Esophagus squamous epithelium (tissue), 5 donors: ENCODE measurements around the gene CLCF1. TPM values are rescaled to one million over a fixed set of nuclear protein-coding genes. Genes with fewer than 3 reads are reported as not detected.
A peak's percentile ranks its signal among the peaks of the same experiment; 100 is the strongest.

ENCODE experiments used
- DNase-seq: peaks from one replicate; lab custom pipeline; 2025; lab: John Stamatoyannopoulos, UW
- H3K27ac ChIP-seq, 4 donors: fragments of 200-600 bp; sonication (generic); one replicate each; pipeline ENCODE4 v1.5.1; 2016 to 2019; ENCODE audit warnings: mild to moderate bottlenecking in 1 of 4
- H3K27me3 ChIP-seq, 4 donors: fragments of 200-600 bp; sonication (generic); 1 replicate in 3 of 4; 2 replicates in 1 of 4; pipeline versions ENCODE4 v1.5.1 to v1.6.0; 2017 to 2021; ENCODE audit warnings: antibody characterized with exemption in 1 of 4
- H3K36me3 ChIP-seq, 3 donors: fragments of 200-600 bp; sonication (generic); one replicate each; pipeline ENCODE4 v1.5.1; 2016 to 2019
- H3K4me1 ChIP-seq, 3 donors: fragments of 200-600 bp; sonication (generic); one replicate each; pipeline ENCODE4 v1.5.1; 2017 to 2019
- H3K4me3 ChIP-seq, 4 donors: fragments of 200-600 bp; sonication (generic); 1 replicate in 3 of 4; 2 replicates in 1 of 4; pipeline ENCODE4 v1.5.1; 2016 to 2019; ENCODE audit warnings: mild to moderate bottlenecking in 2 of 4, moderate library complexity in 1 of 4
- H3K9me3 ChIP-seq, 3 donors: fragments of 200-600 bp; sonication (generic); one replicate each; pipeline ENCODE4 v1.5.1; 2016 to 2019
- CTCF ChIP-seq, 6 experiments: fragments of 450-650 bp in 4 of 6; fragments of 200-600 bp in 2 of 6; sonication (generic) in 2 of 6; IDR thresholded peaks; one replicate each; pipeline ENCODE4 v1.5.1; 2016 to 2019; ENCODE audit warnings: antibody characterized with exemption in 6 of 6, mild to moderate bottlenecking in 4 of 6, moderate library complexity in 4 of 6
- POLR2A ChIP-seq, 4 donors: fragments of 450-650 bp; IDR thresholded peaks; one replicate each; pipeline ENCODE4 v1.6.1; 2017; ENCODE audit warnings: antibody characterized with exemption in 4 of 4, mild to moderate bottlenecking in 4 of 4, moderate library complexity in 3 of 4
- WGBS, 2 donors: methylation state at CpG; one replicate each; pipeline ENCODE4 v1.1.5; 2018; 5-methylcytosine and 5-hydroxymethylcytosine counted together
- intact Hi-C: fragments of 100-400 bp; cut with DNase I; formaldehyde crosslinking; loops from one replicate; pipeline ENCODE4 v1.15.0; 2022
- total RNA-seq, 4 donors: library from RNA; depleted of rRNA; stranded (reverse); fragments of >200 nt; gene quantifications; one replicate each; pipeline ENCODE4 v1.1.0, GENCODE V29; 2016
- donor health status: DM: yes; HTN: yes; CAD: no.

Gene CLCF1
- total RNA-seq, 4 donors from 2014 or later, result 2.3 to 6.8 (median 2.7) TPM

GRCh38 chr11:67416416-67417335, 43.3 kb upstream of the CLCF1 start:
- intact Hi-C loops, result no loop called here
- H3K36me3 ChIP-seq, result no peaks in the 10 kb centered on the region
- WGBS, 2 donors, result 35 to 43% methylated on average over 4 to 5 of the region's 21 CpGs
- peaks cover 0 to 21% (median 0%) of the 10 kb centered on the region in 4 donors for H3K27me3 ChIP-seq
- no peaks in the 10 kb centered on the region for H3K9me3 ChIP-seq
- no peak overlapping the region for H3K4me3 ChIP-seq
- DNase-seq, result no peak
- peaks cover 42 to 73% (median 52%) of the 10 kb centered on the region in 3 donors for H3K4me1 ChIP-seq
- no peak for TF ChIP-seq POLR2A (IDR thresholded peaks at IDR 0.05)
- no peak for TF ChIP-seq CTCF (IDR thresholded peaks at IDR 0.05)
- peak overlapping the region; percentile 31 to 78 (median 60) for H3K27ac ChIP-seq

DNA sequence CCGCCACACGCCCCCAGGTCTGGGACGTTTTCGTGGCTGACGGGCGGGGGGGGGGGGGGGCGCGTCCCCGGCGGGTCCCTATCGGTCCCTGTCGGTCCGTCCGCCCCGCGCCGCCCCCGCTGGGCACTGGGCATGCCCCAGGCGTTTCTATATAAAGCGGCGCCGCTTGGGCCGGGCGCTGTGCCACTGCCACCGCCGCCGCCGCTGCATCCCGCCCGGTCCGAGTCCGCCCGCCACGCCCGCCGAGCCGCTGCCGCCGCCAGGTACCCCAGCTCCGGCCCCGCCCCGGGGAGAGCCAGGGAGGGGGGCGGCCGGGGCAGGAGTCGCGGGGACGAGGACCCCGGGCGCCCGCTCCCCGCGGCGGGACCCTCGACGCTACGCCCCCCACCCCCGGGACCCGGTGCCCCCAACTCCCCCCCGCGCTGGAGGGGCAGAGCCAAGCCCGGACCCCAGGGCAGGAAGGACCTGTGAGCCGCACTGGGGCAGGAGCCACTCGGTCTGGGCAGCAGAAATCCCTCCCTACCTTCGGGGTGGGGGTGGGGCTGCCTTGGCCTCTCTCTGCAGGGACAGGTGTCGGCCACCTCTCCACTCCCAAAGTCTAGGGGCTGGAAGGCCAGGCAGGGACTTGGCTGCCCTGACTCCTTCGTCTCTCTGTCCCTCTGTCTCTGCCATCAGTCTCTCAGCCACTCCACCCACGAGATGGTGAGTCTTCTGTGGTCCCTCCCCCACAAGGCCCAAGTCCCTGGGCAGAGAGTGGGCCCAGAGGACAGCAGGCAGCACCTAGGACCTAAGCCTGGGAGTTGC, 42.3 kb upstream of the CLCF1 start, which contains the start of gene CARNS1:
Gene CARNS1, plus strand, starts transcription at position 178 of the 804 bp plus-strand sequence. Its CDS starts 522 bp downstream, at position 700.
- H3K36me3 ChIP-seq, result no peaks in the 10 kb centered on the region
- TF ChIP-seq POLR2A (IDR thresholded peaks at IDR 0.05) (no peak), CTCF (IDR thresholded peaks at IDR 0.05) (no peak)
- intact Hi-C loops, result no loop called here
- peaks cover 0 to 30% (median 0%) of the 10 kb centered on the region in 4 donors for H3K27me3 ChIP-seq
- H3K4me3 ChIP-seq, result peak within 1 kb of the TSS; percentile 16 to 62 (median 36)
- H3K27ac ChIP-seq, result peak within 1 kb of the TSS; percentile 0 to 78 (median 40)
- H3K9me3 ChIP-seq, result no peaks in the 10 kb centered on the region
- 0% methylated on average over 12 of the region's 67 CpGs; no CpG with 5 or more reads in 1 of the 2 donors for WGBS, 2 donors
- H3K4me1 ChIP-seq, result peaks cover 40 to 67% (median 49%) of the 10 kb centered on the region in 3 donors
- no peak for DNase-seq

GRCh38 chr11:67413266-67413849, 40.0 kb upstream of the CLCF1 start:
- no peak for DNase-seq
- WGBS, 2 donors, result 67 to 72% methylated on average over 1 to 2 of the region's 2 CpGs
- Histone ChIP-seq H3K4me3 (no peak overlapping the region), H3K27me3 (peaks cover 0 to 54% (median 0%) of the 10 kb centered on the region in 4 donors), H3K9me3 (no peaks in the 10 kb centered on the region), H3K36me3 (no peaks in the 10 kb centered on the region), H3K27ac (no peak overlapping the region), H3K4me1 (peaks cover 20 to 62% (median 29%) of the 10 kb centered on the region in 3 donors)
- intact Hi-C loops, result no loop called here
- no peak for TF ChIP-seq CTCF (IDR thresholded peaks at IDR 0.05)
- TF ChIP-seq POLR2A (IDR thresholded peaks at IDR 0.05), result no peak

DNA sequence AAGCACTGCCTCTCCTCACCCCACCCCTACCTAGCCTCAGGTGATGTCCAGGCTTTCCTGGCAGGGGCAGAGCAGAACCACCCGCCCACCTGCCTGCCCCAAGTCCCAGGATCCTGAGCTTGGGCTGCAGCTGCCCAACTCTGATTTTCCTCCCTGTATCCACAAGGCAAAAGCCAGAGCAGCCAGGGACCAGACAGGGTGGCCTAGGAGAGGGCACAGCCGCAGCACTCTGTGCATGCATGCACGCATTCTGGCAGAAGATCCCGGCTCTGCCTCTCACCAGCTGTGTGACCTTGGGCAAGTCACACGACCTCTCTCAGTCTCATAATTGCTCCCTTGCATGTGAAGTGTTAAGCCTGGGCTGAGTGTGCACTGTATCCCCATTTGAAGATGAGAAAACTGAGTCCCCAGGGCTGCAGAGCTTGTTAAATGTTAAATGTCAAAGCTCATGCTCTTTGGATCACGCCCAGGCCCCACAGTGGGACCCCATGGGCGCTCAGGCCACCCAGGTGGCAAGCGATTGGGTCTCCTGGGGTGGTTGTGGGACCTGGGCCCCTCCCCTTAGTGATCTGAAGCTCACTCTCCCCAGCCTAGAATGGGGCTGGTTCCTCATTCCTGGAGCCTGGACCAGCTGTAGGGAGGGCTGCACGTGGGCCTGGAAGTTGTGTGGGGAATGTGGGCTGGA, 39.2 kb upstream of the CLCF1 start:
- TF ChIP-seq CTCF (IDR thresholded peaks at IDR 0.05) (no peak), POLR2A (IDR thresholded peaks at IDR 0.05) (no peak)
- Histone ChIP-seq H3K27me3 (peaks cover 0 to 61% (median 0%) of the 10 kb centered on the region in 4 donors), H3K36me3 (no peaks in the 10 kb centered on the region), H3K4me3 (no peak overlapping the region), H3K27ac (no peak overlapping the region), H3K9me3 (no peaks in the 10 kb centered on the region), H3K4me1 (peaks cover 20 to 62% (median 26%) of the 10 kb centered on the region in 3 donors)
- no peak for DNase-seq
- intact Hi-C loops, result no loop called here
- WGBS, 2 donors, result 20 to 32% methylated on average over 2 to 4 of the region's 9 CpGs
